HG03520 (cell line): ENCODE data around the gene DNAH11.

ENCODE experiments used
- ATAC-seq: cut with Tn5 transposase; IDR thresholded peaks from one replicate; pipeline ENCODE4 v1.9.1; 2021; ENCODE audit warnings: mild to moderate bottlenecking, moderate library complexity; ENCODE audit not compliant: unreplicated experiment

DNAH11 gene

GRCh38 chr7:21550076-21550475 is 7.2 kb downstream of the DNAH11 start:
- ATAC-seq, result no peak

DNA sequence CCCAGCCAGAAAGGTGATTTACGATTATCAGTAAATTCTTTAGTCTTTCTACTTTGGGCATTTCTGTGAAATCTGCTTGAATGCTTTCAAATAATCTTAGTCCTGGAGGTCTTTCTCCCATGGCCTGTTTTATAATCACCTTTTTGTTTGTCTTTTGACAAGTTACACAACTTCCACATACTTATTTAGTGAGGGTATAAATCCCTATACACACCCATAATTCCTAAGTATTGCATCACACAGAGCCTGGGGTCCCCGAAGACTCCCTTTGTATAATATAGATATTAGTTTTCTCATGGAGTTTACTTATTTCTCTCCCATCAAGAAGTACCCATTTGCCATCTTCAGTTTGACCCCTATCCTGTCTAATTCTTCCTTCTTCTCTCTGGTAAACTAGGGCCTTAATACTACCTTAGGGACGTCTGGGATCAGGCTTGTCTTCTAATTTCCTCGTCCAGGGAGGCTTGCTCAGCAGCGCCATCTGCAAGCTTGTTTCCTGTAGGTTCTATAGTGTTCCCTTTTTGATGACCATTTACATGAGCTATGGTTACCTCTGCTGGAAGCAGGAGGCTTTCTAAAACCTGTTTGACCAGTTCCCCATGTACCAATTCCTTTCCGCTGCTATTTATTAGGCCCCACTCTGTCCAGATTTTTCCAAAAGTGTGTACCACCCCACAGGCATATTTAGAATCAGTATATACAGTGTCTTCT is 8.1 kb downstream of the DNAH11 start:
- no peak for ATAC-seq

GRCh38 chr7:21562385-21562784 is 19.5 kb downstream of the DNAH11 start:
- no peak for ATAC-seq

DNA sequence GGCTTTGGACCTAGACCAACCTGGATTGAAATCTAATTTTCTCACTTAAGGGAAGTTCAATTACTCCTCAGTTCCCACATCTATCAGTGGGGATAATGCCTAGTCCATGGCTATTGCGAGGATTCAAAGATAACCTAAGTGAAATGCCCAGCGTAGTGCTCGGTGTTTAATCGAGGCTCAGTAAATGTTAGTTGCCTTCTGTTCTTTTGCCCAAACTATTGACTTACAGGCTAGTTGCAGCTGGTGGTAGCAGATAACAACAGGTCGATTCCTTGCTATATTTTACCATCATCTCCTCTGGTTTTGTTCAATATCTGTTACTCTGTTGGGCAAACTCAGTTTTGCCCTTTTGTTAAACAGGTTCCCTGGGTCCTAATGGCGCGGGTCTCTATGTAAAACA is 22.8 kb downstream of the DNAH11 start:
- ATAC-seq, result no peak

DNA sequence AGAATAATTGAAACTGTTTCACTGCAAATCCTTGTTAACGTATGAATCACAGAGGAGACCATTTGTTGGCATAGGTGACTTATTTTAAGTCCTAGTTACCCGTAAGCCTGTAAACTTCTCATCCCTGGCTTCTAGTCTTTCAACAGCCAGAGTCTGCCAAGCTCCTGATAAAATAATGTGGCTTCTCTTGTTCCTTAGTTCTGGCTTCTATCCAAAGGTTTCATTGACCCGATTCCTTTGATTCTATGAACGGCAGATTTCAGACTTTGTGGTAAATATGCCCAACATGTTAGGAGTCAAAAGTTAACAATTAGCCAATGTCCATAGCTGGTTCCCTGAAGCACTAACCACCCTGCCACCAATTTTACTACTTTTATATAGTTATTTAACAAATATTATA is 23.3 kb downstream of the DNAH11 start:
- ATAC-seq, result no peak

DNA sequence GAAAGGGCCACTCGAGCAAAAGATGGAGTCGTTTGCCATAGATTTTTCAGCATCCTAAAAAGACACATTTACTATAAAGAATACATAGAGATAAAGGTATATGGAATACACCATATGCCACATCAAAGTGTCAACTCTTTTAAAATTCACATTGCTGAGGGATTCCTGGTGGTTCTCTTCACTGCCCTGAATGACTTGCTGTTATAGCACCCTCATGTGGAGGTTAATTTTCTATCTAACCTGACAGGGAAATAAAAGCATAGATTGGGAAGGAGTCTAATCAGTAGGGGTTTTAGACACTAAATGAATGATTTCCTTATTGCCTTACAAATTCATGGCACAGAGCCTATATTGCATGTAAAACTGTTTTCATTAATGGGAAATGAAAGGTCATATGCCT is 25.9 kb downstream of the DNAH11 start:
- no peak for ATAC-seq

DNA sequence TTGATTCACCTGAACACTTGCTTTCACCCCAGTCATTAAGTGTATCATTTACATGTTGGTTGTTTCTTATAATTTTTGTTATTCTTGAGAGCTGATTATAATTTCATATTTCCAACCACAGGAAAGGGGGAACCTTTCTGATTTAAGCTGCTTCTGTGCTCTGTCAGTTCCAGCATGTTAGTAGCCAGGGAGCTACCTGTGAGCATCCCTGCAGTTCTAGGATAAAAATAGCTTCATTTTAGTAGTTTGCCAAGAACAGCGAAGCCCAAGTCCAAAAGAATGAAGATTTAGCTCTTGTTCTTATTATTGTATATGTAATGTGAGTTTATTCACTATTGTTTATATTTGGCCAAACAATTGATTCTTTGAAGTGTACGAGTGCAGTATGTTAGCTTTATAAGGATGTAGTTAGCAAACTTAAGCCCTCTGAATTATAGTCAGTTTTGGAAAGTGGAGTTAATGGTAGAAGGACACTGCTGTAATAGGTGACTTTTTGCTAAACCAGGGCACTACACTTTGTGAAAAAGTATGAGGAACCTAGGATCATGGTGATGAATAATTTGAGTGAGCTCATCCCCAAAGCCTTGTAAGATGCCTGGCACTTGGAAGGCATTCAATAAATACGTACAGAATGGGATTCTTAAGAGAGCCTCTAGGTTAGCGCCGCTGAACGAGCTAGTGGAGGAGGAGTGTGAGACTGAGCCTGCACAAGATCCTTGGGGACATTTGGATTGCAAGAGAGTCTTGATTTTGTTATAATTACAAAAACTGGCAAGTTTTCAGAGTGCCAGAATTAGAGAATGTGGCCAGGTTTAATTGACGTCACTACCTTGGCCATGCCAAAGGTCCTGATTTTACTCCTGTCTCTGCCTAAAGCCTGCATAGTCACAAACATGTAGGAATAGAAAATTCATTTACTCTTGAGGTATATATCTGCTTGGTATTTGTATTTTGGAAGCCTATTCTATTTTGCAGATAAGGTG is 29.8 kb downstream of the DNAH11 start:
- no peak for ATAC-seq

DNA sequence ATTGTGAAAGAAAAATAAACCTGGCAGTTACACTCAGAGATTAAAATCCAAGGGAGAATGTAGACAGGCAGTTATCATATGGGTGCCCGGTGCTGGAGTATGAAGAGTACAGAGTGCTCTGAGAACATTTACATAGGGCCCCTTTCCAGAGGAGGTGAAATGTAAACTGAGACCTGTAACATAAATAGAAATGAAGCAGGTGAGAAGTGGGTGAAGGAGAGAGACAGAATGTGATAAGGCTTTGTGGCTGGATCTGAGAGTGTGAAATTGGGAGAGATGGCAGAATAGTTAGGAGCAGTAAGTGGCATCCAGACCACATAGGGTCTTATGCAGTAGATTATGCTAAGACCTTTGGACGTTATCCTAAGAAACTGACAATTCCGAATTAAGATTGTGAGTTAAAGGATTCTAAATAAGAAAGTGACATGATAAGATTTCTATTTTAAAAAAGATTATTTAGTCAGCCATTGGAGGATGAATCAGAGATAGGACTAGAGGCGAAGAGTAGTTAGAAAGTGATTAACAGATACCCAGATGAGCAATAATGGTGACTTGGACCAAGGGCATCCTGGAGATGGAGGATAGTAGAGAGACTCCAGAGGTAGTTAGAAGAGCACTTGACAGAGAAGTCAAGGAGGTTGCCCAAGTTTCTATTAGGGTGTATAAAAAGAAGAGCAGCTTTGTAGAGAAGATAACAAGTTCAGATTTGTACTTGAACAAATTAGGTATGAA is 36.7 kb downstream of the DNAH11 start:
- peak; percentile 23 for ATAC-seq

DNA sequence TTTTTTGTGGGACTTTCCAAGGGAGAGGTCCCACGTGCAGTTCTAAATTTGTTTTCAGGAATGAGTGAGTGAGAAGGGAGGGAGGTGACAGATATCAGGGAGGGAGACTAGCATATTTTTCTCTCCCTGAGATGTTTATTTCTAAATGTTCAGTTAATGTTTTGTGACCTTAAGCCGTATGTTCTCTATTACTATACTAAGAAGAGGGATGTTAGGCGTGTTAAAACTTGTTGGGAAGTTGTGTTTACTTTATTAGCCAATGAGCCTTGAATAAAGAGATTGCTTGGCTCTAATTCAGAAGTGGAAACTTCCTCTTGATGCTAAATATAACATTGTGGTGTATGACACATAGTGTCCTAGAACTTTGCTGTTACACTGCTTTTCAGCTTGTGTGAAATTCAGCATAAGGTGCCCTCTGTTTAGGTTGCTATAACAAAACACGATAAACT is 37.3 kb downstream of the DNAH11 start:
- peak; percentile 43 for ATAC-seq

GRCh38 chr7:21585070-21585724 is 42.4 kb downstream of the DNAH11 start:
- no peak for ATAC-seq

GRCh38 chr7:21587139-21587784 is 44.4 kb downstream of the DNAH11 start:
- no peak for ATAC-seq

- ATAC-seq, result no peak
Measured at GRCh38 chr7:21596801-21597200, 54.0 kb downstream of the DNAH11 start.

DNA sequence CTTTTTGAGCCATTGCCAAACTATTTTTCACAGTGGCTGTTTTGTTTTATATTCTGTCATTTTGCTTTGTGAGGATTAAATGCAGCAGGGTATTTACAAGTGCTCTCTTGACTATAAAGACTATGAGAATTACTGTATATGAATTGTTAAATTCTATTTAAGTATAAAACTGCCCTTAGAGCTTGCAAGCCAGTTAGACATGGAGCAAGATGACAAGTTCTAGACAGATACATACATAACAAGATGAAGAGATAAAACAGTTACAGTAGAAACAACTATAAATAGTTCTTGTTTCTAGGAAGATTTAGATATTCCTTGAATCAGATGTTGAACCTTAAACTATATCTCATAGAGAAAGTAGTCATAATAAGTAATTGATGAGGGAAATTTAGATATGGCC is 60.6 kb downstream of the DNAH11 start:
- ATAC-seq, result no peak

DNA sequence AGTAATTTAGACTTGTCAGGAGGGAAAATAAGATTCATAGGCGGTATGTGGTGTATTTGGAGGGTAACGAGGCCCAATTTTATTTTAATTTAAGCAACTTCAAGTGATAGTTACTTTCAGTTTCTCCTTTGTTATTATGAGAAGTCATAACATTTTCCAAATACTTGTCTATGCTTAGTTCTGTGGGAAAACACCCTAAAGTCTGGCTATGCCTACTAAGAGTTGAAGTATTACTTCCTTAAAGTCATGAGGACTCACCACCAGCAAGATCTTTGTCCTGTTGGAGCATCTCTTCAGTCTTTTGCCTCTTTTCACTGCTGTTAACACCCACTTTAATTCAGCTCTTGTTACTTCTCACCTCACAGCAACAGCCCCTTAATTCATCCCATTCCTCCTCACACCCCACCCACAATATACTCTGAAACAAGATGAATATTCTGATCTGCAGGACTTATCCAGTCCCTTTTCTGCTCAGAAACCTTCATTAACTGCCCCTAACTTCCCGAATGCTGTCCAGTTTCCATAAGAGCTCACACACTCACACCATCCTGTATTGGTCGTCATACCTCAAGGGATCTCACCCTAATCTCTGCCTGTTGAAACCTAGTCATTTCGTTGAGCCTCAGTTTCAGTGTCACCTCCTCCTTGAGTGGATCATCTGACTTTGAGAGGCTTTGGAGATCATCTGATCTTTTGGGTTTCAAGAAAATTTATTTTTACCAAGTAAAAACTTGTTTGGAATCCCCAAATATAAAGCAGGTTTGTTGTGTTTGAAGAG is 61.3 kb downstream of the DNAH11 start:
- ATAC-seq, result no peak

DNA sequence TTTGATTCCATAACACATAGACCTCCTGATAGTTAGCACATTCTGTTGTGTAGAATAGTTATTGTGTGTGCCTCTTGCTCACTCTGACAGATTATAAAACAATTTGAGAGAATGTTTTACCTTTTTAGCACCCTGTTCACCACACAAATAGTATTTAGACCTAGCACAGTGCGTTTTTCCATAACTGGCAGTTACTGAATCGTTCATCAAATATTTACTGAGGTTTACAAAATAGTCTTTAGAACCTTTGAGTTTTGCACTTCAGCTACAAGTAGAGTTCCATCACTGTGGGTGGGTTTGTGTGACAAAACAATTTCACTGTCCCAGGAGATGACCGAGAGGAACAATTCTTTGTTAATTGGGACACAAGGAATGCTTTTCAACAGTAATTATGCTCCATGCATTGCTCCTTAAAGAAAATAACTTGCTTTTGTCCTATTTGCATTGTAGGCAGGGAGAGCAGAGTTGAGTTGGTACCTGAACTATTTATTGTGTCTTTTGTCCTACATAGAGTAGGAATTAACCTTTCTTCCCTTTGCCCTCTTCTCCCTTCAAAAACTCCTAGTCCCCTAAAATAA is 62.3 kb downstream of the DNAH11 start:
- ATAC-seq, result no peak

GRCh38 chr7:21608465-21608864 is 65.6 kb downstream of the DNAH11 start:
- no peak for ATAC-seq

- ATAC-seq, result no peak
Measured at GRCh38 chr7:21611129-21611528, 68.3 kb downstream of the DNAH11 start.

DNA sequence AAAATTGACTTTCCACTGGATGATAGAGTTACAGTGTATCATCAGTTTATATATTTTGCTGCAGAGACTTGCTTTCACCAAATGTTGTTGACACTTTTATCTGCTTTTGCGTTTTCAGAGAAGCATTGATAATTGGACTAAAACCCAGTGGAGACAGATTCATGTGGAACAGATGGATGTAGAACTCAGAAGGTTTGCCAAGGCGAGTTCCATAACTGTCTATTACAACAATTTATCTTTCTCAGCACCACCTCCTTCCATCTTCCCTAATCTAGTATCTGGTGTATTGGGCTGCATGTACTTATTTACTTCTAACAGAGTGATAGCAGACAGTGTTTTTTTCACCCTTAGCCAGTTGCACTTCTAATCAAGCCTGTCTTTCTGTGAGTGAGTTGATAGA is 73.3 kb downstream of the DNAH11 start:
- ATAC-seq, result no peak

DNA sequence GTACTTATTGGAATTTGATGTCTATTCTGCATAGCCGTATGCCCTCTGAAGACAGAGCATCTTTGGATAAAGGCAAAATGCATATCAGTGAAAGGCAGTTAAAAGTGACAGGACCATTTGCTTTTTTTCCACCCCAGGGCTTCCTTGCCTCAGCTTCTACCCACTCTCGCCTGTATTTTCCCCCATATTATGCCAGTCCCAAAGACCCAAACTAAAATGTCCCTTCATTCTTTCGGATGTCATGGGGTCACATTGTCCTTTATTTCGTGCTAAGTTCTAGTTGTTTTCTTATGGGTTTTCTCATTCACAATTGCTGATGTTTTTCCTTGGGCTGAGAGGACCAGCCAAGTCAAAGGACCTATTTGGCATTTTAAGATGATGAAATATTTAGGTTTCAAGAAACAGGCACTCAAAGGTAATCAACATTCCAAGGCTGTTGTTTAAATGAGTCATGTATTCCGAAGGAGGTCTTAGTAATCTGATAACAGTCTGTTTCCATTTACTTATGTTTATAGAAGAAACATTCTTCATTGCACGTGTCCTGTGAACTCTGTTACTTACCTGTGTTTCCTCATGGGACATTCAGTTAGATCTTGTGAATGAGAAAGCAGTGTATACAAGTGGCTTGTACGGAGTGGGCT is 74.1 kb downstream of the DNAH11 start:
- ATAC-seq, result no peak
